GM18858 (cell line): ENCODE measurements around the gene CEP126.

Experiments
- ATAC-seq: cut with Tn5 transposase; IDR thresholded peaks from one replicate; pipeline ENCODE4 v1.9.1; 2021; ENCODE audit not compliant: unreplicated experiment

The CEP126 gene, protein sequence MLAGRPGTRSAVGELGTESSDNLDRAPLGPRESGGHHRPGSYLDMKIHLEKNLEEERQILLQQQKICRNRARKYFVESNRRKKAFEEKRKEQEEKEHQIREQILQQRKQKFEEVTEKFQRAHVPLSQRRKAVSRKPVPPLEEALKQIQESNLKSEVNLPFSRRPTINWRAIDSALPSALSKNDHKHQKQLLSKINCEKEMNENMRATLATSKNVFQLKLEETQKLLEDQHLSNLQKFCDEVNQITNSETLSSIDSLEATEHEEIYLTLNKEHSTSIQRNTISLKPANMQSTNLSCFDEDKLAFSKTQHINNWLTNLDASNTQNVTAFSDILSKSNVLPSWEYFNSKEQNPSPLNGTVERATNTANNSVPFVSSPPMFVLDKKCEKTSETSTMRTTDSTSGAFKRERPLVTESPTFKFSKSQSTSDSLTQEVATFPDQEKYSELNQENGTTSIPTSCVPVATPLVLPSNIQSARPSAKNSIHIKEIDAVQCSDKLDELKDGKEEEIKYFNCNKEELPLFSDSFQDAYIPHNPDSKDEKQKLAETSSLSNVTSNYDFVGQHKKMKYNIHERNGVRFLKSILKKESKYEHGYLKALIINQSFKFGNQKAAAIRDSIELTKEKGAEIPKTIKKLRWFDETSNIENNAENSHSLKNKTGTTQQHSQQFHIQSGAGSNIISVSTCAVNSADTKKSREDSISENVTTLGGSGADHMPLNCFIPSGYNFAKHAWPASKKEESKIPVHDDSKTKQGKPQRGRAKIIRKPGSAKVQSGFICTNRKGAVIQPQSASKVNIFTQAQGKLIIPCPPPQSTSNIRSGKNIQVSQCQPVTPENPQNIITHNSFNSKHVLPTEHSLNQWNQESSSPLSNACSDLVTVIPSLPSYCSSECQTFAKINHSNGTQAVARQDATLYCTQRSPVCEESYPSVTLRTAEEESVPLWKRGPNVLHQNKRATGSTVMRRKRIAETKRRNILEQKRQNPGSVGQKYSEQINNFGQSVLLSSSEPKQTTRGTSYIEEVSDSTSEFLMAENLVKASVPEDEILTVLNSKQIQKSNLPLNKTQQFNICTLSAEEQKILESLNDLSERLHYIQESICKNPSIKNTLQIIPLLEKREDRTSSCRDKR

DNA sequence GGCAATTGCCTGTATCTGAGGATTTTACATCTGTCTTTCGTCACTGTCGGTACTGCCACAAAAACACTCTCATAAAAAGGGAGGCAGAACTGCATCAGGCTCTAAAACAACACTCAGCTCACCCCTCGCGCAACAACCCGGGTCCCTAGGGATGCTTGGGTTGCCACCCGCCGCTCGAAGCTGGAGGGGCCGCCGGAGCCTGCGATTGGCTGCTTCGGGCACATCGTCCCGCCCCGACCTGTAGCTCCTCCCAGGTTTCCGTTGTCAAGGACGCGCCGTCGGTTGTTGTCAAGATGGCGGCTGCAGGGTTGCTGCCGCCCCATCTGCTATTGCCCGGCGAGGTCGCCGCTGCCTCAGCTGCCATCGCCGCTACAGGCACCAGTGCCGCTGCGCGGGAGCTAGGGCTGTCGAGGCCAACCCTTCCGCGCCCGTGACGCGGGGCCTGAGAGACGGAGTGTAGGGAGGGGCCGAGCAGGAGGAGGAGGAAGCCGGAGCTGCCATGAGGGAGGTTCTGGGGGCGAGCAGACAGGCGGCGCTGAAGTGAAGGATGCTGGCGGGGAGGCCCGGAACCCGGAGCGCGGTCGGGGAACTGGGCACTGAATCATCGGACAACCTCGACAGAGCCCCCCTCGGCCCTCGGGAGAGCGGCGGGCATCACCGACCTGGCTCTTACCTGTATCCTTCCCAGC is at the start of gene CEP126:
Gene CEP126, plus strand, starts transcription at position 273 of the 689 bp plus-strand sequence. Its CDS starts 275 bp downstream, at position 548.
- ATAC-seq: peak; percentile 99

DNA sequence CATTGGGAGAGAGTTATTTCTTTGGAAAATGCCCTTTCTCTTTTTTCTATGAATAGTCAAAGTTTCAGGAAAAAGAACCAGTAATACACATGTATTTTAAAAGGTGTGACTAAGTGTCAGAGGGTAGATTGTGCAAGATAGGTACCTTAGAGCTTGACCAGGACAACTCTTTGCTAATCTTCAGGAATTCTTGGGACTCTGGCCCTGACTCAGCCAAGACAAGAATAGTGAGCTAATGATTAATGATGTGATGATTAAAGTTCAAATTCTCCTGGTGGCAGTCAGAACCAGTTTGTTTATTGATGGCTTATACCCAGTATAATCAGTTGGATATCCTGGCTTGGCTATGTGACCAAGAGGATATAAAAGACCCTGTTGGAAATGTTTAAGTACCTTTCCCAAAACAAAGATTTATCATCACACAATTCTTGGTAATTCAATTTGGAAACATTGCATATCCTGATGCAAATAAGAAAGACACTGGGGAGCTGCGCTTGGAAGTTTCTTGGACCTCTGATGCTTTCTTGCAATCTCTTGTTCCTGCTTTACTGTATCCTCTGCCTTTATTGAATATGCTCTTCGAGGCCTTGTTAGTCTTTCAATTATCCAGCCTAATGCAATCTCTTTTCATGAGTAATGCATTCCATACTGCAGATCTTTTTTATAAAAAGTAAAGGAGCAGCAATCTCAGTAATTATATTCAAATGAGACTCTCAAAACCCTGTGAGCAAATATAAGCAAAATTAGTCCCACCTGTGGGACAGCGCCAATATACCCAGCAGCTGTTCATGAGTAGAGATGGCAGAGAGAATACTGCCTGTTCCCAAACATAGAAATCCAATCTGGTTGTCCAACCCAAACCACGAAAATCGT is 48.0 kb upstream of the CEP126 start:
- ATAC-seq: no peak

DNA sequence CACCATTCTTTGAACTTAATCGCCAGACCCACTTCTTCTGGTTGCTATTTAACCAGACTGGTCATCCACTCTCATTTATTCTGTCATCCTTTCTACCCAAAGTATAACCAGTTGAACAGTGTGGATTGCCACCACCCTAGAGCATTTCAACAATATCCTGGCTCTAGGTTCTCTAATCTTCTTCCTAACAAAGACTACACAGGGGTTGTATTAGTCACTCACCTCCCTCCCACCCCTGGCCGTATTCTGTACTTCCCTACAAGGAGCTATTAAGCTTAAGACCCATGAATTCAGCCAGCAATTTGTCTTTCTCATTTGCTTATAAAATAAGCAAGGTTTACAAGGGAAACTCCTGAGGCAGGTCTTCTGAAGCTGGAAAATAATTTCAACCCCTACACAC is 46.9 kb upstream of the CEP126 start:
- ATAC-seq: no peak

DNA sequence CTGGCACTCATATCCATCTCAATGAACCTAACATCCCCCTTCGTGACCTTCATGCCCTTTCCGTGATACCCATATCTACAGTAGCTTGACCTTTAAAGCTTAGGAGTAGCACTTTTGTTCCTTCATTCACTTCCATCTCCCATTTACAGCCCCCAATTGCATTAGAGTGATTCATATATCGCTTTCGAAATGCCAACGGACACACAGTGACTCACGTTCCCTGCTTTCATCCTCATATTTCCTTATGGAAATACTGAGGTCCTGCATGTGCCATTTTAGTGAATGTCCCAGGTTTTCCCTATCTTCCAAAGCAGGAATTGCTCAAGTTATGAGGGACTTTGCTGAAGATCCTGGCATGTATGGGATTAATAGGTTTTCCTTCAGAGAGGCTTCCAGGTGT is 44.3 kb upstream of the CEP126 start:
- ATAC-seq: no peak

DNA sequence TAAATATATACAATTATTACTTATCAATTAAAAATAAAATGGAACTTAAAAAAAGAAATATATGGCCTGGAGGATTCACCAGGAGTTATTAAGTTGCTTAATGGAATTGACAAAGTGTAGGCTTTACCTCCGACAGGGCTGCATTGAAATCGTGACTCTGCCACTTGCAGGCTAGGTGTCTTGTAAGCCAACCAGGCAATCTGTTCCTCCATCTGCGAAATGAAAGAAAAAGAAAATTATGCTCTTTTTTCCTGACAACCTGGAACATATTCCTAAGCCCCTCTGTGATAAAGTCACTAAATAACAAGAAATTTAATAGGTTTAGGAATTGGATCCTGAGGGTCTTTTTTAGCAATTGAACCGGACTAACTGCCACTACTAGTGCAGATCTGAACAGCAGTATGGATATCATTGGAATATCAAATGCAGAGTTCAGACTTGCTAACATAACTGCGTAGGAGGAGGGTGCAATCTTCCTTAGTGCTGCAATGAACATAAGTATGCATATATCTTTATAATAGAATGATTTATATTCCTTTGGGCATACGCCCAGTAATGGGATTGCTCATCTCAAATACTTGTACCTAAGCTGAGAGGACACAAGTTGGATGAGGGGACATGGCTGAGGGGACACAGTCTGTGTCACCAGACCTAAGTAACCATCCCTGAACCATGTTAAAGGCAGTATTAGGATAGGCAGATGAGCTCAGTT is 42.5 kb upstream of the CEP126 start:
- ATAC-seq: no peak

DNA sequence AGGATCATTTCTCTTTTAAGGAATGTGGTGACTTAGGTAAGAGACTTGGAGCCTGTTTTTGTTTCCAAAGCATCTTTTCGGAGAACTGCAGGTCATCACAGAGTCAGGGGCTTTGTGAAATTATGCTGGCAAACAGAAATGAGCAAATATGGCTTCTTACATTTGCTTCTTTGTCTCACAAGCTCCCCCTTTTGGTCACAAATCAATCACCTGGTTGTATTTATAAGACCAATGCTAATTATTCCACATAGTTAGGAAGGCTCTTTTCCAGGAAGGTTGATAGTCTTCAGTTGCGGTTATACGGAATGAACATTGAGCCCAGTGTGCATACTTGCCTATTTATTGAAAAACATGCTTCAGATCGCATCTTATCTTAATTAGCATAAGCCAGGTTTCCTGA is 34.6 kb upstream of the CEP126 start:
- no peak for ATAC-seq

DNA sequence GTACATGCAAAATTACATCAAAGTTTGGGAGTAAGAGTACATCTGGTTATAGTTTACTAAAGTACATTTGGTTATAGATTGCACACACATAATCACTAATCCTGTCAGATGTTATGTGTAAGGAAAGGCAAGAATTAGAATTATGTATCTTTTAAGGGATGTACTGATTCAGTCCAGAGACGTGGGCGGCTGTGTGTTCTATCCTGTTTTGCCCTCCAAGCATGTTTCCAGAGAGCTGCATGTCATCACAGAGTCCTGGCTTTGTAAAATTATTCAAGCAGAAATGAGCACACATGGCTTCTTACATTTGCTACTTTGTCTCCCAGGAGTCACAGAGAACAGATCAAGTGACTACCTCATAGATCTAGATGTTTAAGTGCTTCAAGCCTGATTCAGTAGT is 33.2 kb upstream of the CEP126 start:
- no peak for ATAC-seq

DNA sequence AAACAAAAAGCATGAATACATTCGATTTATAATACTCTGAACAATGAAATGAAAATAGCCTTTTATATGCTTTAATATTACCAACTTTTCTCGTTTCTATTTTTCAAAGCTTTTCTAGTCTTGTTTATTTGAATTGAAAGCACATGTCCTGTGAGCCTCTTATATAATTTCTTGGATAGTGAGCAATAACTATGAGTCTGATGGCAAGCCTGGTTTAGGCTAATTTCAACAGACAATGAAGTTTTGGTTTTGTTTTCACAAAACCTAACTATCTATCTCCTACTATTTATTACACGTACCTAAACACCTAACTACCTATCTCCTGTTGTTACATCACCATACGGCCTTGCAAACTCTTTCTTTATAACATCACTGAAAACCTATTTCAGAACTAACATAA is 29.2 kb upstream of the CEP126 start:
- no peak for ATAC-seq

DNA sequence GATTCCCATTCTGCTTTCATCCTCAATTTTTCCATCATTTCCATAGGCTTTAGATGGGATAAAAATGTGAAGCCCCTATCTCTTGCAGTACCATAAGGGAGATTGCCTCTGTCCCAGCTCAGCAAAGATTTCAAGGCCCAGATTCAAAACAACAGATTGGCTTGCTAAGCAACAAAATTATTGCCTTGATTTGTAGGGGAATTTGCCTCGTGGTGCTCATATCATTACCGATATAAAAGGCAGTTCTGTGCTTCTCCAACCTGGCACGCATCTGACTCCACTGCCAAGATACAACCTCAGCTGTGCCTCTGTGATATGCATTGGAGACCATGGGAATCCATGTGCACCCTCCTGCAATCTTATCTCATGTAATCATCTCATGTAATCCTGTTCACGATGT is 25.0 kb upstream of the CEP126 start:
- no peak for ATAC-seq

DNA sequence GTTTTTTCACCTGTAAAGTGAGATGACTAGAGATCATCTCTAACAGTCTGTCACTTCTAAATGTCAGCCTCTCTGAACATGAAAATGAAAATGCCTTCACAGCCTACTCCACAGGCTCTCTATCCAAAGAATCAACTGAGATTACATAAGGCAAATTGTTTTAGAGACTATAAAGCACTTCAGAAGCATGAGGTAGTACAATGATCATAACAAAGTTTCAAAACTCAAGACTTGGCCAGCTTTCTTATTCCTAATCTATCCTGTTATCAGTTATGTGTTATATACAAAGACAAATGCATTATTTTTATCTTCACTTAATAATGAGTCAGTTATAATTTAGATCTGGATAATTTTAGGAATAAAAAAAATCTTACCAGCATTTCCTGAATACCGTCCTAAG is 20.3 kb upstream of the CEP126 start:
- no peak for ATAC-seq

DNA sequence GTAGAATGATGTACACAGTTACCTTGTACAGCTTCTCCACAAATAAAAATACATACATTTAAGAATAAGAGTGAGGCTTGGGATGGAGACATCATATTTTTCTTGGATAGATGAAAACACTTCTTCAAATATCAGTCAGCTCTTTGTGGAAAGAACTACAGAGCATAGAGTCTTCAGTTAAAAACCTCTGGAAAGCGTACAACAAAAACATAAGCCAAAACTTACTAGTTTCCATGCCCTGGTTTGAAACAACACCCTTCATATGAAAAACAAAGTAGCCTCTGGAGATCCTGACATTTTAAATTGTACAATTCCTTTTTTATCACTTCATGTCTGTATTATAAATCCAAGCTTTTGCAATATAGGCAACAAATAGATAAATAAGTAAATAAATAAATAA is 7.0 kb upstream of the CEP126 start:
- ATAC-seq: no peak

DNA sequence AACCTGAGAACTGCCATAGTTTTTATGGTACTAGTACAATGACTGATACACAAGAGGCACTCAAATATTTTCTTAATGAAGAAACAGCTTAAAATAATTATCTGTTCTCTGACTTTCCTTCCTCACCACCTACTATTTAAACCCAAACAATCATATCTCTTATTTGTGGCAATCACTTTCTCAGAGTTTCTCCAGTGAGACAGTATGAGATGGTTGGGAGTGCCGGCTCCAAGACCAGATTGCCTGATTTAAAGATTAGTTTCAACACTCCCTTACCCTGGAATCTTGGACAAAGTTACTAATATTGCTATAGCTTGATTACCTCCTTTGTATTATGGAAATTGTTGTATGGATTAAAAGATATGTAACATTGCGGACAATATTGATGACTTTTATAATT is 5.7 kb upstream of the CEP126 start:
- ATAC-seq: no peak

DNA sequence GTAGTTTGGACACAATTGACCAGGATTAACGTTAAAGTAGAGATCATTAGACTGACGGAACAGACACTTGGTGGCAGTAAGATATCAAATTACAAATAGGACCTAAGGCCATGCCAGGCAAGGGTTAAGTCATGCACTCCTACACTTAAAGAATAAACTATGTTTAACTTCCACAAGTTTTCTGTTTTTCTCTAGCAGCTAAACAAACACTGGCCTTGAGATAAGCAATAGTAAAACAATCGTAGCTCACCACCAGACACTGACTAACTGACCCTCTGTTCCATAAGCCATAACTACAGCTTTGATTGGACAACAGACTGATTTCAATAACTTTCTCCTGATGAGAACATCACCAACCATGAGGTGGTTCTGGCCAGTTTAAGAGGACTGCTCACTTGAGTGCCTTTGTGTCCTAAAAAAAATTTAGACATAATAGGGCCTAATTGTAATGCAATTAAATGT is 2.0 kb upstream of the CEP126 start:
- ATAC-seq: no peak

DNA sequence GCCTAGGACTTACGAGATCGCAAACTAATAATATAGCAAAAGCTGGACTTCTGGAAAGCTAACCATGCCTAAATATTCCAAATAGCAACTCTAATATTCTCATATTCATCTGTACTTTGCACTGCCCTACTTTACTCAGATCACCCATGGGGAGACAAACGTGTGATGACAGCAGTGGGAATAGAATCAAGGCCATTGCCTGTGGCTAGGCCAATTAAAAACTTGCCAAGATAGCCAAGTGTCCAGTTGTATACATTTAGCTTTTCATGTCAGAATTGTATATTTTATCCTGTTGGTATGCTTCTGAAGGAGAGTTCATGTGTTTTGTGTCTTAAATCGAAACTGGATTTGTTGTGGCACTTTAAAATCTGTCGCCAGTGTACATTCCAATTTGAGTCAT is 1.2 kb upstream of the CEP126 start:
- no peak for ATAC-seq

DNA sequence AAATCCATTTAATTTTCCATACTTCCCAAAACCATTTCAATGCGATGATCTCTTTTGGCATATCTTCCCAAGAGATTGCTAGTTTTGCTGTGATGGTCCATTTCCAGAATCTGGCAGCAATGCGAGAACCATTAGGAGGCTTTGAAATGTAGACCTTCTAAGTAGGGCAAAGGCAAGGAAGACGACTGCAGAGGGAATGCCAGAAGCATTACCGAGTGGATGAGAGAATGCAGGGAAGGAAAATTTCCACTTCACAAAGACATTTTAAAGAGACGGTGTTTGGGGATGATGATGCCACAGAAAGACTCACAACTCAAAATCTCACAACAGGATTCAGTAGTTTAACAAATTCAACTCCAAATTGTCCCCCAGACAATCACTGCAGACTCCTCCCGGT is 471 bp upstream of the CEP126 start:
- no peak for ATAC-seq

DNA sequence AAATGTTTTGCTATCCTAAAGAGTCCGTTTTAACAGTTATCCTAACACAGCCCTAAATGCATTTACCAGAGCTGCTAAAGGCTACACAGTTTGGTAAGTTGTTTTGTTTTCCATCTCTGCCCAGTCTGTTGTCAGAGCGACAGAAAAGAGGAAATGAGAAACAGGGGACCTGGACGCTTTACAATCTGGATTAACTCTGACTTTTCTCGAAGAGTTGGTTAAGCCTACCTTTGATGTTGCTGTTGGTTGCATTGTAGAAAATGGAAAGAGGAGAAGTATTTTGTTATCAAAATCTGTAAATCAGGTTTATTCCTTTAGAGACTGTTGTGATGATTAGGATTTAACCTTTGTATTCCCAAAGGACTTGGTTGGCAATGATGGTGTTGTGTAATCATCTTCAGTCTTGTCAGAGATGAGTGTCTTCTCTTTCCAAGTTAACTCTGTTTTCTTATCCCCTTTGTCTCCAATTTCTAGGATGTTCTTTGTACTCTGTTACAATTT is 1.0 kb downstream of the CEP126 start:
- ATAC-seq: peak; percentile 42

DNA sequence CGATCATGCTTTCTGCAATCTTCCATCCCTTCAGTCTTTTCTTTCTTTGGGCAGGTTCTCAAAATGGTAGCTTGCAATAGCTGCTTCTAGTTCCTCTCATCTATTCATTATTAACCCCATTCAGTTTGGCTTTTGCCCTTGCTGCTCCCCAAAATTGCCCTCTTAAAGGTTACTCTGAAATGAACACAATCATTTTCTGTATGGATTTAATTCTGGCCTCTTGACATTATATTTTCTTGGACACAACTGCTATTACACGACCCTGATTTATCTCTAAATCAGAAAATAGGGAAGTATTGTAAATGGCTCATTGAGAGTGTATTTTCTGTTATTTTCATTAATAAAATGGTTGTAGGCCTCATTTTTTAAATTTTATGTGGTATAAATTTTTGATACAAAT is 1.6 kb downstream of the CEP126 start, which contains the start of gene ANGPTL5:
Gene ANGPTL5, minus strand, starts transcription at position 101 of the 400 bp plus-strand sequence. CDS start 8,613 bp downstream, outside the sequence.
- no peak for ATAC-seq

DNA sequence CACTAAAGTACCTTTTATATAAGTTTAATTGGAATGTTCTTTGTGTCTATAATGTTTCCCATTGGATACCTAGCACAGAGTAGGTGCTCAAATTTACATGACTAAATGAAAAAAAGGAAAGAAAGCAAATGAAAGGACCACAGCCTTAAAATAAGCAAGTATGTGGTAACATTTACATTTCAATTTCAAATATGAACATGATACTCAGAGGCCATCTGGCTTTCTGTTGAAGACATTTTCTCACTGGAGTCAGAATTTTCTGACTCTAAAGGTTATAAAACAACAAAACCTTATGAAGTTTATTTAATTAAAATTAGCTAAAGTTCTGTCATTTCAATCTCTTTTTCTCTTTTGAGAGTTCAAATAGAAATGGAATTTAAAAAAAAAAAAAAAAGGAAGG is 2.4 kb downstream of the CEP126 start:
- no peak for ATAC-seq

DNA sequence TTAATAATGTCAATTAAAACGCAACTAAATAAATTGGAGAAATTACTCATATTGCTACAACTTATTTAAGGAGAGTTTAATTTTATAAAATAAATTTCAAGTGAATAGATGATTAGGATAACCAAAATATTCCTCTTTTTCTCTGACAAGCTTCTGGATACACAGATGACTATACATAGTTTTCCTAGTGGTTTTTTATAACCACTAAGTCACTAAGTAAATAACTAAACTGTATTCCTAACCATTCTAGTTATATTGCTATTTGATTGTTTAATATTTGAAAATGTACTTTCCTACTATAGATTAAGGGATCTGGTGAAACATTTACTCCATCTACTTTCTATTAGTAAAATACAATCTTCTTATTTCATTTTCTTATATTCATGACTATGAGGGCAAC is 6.2 kb downstream of the CEP126 start:
- ATAC-seq: no peak
